LNCAP (cell line): Measurements from ENCODE around the gene CCNYL1.

Source experiments
- CTCF ChIP-seq: fragments of 450-650 bp; IDR thresholded peaks from 2 replicates; pipeline ENCODE4 v1.5.1; 2017; ENCODE audit warnings: mild to moderate bottlenecking

Gene CCNYL1

GRCh38 chr2:207710814-207711740, at the start of gene CCNYL1:
Gene CCNYL1, plus strand, starts transcription at chr2:207711640. Its CDS starts 257 bp downstream, at chr2:207711897.
- no peak for TF ChIP-seq CTCF

- TF ChIP-seq CTCF: no peak
Measured at GRCh38 chr2:207662203-207662602, 49.2 kb upstream of the CCNYL1 start.

GRCh38 chr2:207663870-207664545, 47.4 kb upstream of the CCNYL1 start:
- no peak for TF ChIP-seq CTCF

- no peak for TF ChIP-seq CTCF
Measured at GRCh38 chr2:207670887-207671286, 40.6 kb upstream of the CCNYL1 start.

- TF ChIP-seq CTCF: no peak
Measured at GRCh38 chr2:207673431-207673830, 38.0 kb upstream of the CCNYL1 start.

- no peak for TF ChIP-seq CTCF
Measured at GRCh38 chr2:207674266-207674774, 37.1 kb upstream of the CCNYL1 start.

GRCh38 chr2:207674826-207675225, 36.6 kb upstream of the CCNYL1 start:
- no peak for TF ChIP-seq CTCF
